Ishikawa (cell line): Measurements from ENCODE around the gene PRKCZ.

Experiments used
- CEBPB ChIP-seq: IDR thresholded peaks from 2 replicates; pipeline ENCODE4 v1.6.1; 2012
- CREB1 ChIP-seq: IDR thresholded peaks from 2 replicates; pipeline ENCODE4 v1.6.1; 2012; ENCODE audit warnings: low read depth
- EGR1 ChIP-seq: IDR thresholded peaks from 2 replicates; pipeline ENCODE4 v1.6.1; 2012
- EP300 ChIP-seq: IDR thresholded peaks from 2 replicates; pipeline ENCODE4 v1.6.1; 2012; ENCODE audit warnings: borderline replicate concordance
- FOXM1 ChIP-seq: IDR thresholded peaks from 2 replicates; pipeline ENCODE4 v1.6.1; 2012; ENCODE audit warnings: low read depth, borderline replicate concordance
- MAX ChIP-seq: IDR thresholded peaks from 2 replicates; pipeline ENCODE4 v1.6.1; 2012
- NFIC ChIP-seq: IDR thresholded peaks from 2 replicates; pipeline ENCODE4 v1.6.1; 2012
- RAD21 ChIP-seq: IDR thresholded peaks from 2 replicates; pipeline ENCODE4 v1.6.1; 2012; ENCODE audit warnings: low read depth
- REST ChIP-seq: IDR thresholded peaks from 2 replicates; pipeline ENCODE4 v1.6.1; 2012; ENCODE audit warnings: low read depth, mild to moderate bottlenecking
- TAF1 ChIP-seq: IDR thresholded peaks from 2 replicates; pipeline ENCODE4 v1.6.1; 2012; ENCODE audit warnings: low read depth, mild to moderate bottlenecking
- TCF12 ChIP-seq: IDR thresholded peaks from 2 replicates; pipeline ENCODE4 v1.6.1; 2012; ENCODE audit warnings: low read depth
- TEAD4 ChIP-seq: IDR thresholded peaks from 2 replicates; pipeline ENCODE4 v1.6.1; 2012
- USF1 ChIP-seq: IDR thresholded peaks from 2 replicates; pipeline ENCODE4 v1.6.1; 2012
- YY1 ChIP-seq: IDR thresholded peaks from 2 replicates; pipeline ENCODE4 v1.6.1; 2012; ENCODE audit warnings: low read depth
- ZBTB7A ChIP-seq: IDR thresholded peaks from 2 replicates; pipeline ENCODE4 v1.6.1; 2012; ENCODE audit warnings: low read depth

The PRKCZ gene

GRCh38 chr1:2101946-2102345 lies 51.7 kb downstream of the PRKCZ start:
- no peak for TF ChIP-seq ZBTB7A
- no peak for TF ChIP-seq YY1
- no peak for TF ChIP-seq CEBPB
- no peak for TF ChIP-seq USF1
- no peak for TF ChIP-seq CREB1
- TF ChIP-seq RAD21, result no peak
- TF ChIP-seq EP300, result no peak
- TF ChIP-seq EGR1, result no peak
- TF ChIP-seq TAF1, result no peak
- TF ChIP-seq NFIC, result no peak
- TF ChIP-seq REST, result no peak
- no peak for TF ChIP-seq MAX
- TF ChIP-seq TCF12, result no peak
- TF ChIP-seq FOXM1, result no peak
- no peak for TF ChIP-seq TEAD4

GRCh38 chr1:2102753-2103152 lies 52.5 kb downstream of the PRKCZ start:
- no peak for TF ChIP-seq TAF1
- no peak for TF ChIP-seq EGR1
- no peak for TF ChIP-seq USF1
- TF ChIP-seq FOXM1, result no peak
- TF ChIP-seq ZBTB7A, result no peak
- no peak for TF ChIP-seq EP300
- TF ChIP-seq RAD21, result no peak

GRCh38 chr1:2103266-2103900 lies 53.2 kb downstream of the PRKCZ start:
- TF ChIP-seq CEBPB, result no peak
- TF ChIP-seq EP300, result no peak
- no peak for TF ChIP-seq USF1
- no peak for TF ChIP-seq FOXM1
- no peak for TF ChIP-seq TCF12
- TF ChIP-seq EGR1, result no peak
- no peak for TF ChIP-seq CREB1
- TF ChIP-seq RAD21, result no peak
- no peak for TF ChIP-seq NFIC
- TF ChIP-seq MAX, result no peak
- no peak for TF ChIP-seq ZBTB7A
- TF ChIP-seq TEAD4, result no peak
- TF ChIP-seq REST, result no peak
- TF ChIP-seq YY1, result no peak
- TF ChIP-seq TAF1, result no peak

- no peak for TF ChIP-seq TCF12
- no peak for TF ChIP-seq MAX
- TF ChIP-seq RAD21, result no peak
- TF ChIP-seq EP300, result no peak
- TF ChIP-seq USF1, result no peak
- no peak for TF ChIP-seq TAF1
- TF ChIP-seq YY1, result no peak
- no peak for TF ChIP-seq REST
- no peak for TF ChIP-seq ZBTB7A
- no peak for TF ChIP-seq CREB1
- no peak for TF ChIP-seq CEBPB
- TF ChIP-seq TEAD4, result no peak
- no peak for TF ChIP-seq EGR1
These were observed 53.8 kb downstream of the PRKCZ start for GRCh38 chr1:2103901-2104590.
